HG02763 (cell line): ENCODE measurements around the gene PLS3.
"Not testable (repeated sequence)": the region's sequence is repeated elsewhere in the genome, so short reads cannot be mapped to it uniquely, and the experiment has no call there.

Source experiments
- ATAC-seq: cut with Tn5 transposase; IDR thresholded peaks from one replicate; pipeline ENCODE4 v1.9.1; 2021; ENCODE audit warnings: mild to moderate bottlenecking, moderate library complexity; ENCODE audit not compliant: unreplicated experiment

Gene PLS3

GRCh38 chrX:115602729-115603389, 41.9 kb downstream of the PLS3 start:
- ATAC-seq = no peak

GRCh38 chrX:115603534-115604074, 42.6 kb downstream of the PLS3 start:
- no peak for ATAC-seq

GRCh38 chrX:115606861-115607260, 45.9 kb downstream of the PLS3 start:
- no peak for ATAC-seq

- no peak for ATAC-seq
Observed at GRCh38 chrX:115609621-115610020, 48.6 kb downstream of the PLS3 start.

GRCh38 chrX:115616943-115617563, 56.1 kb downstream of the PLS3 start:
- peak; percentile 95 for ATAC-seq

- ATAC-seq = no peak
Observed at GRCh38 chrX:115622534-115622933, 61.6 kb downstream of the PLS3 start.

- ATAC-seq = no peak
Observed at GRCh38 chrX:115624916-115625315, 63.9 kb downstream of the PLS3 start.

- ATAC-seq = no peak
Observed at GRCh38 chrX:115625572-115626301, 64.8 kb downstream of the PLS3 start.

- no peak for ATAC-seq
Observed at GRCh38 chrX:115630204-115630603, 69.2 kb downstream of the PLS3 start.

GRCh38 chrX:115632455-115632854, 71.5 kb downstream of the PLS3 start:
- no peak for ATAC-seq

- not testable (repeated sequence) for ATAC-seq
Observed at GRCh38 chrX:115633397-115633796, 72.4 kb downstream of the PLS3 start.

GRCh38 chrX:115639334-115639880, 78.4 kb downstream of the PLS3 start:
- no peak for ATAC-seq

GRCh38 chrX:115642311-115642710, 81.3 kb downstream of the PLS3 start:
- no peak for ATAC-seq

GRCh38 chrX:115642895-115643530, 82.0 kb downstream of the PLS3 start:
- no peak for ATAC-seq

GRCh38 chrX:115644397-115644796, 83.4 kb downstream of the PLS3 start:
- not testable (repeated sequence) for ATAC-seq

GRCh38 chrX:115649461-115650063, 88.6 kb downstream of the PLS3 start:
- ATAC-seq = no peak

- ATAC-seq = no peak
Observed at GRCh38 chrX:115650449-115650848, 89.5 kb downstream of the PLS3 start.

GRCh38 chrX:115650916-115651315, 89.9 kb downstream of the PLS3 start:
- ATAC-seq = peak; percentile 72

- no peak for ATAC-seq
Observed at GRCh38 chrX:115652221-115652620, 91.2 kb downstream of the PLS3 start.

- no peak for ATAC-seq
Observed at GRCh38 chrX:115665122-115665521, 104.1 kb downstream of the PLS3 start.

GRCh38 chrX:115679460-115679859, 118.5 kb downstream of the PLS3 start:
- ATAC-seq = no peak
